Measurements from ENCODE around the gene RPA4. TPM values are rescaled to one million over a fixed set of nuclear protein-coding genes. Genes with fewer than 3 reads are reported as not detected.

The RPA4 gene
- total RNA-seq, 2 donors from 2014 or later: 1.0 to 1.5 TPM

GRCh38 chrX:96884027-96884426 lies 319 bp downstream of the RPA4 start:
- no peak for DNase-seq
- H3K4me1 ChIP-seq: no peaks in the 10 kb centered on the region
- no peaks in the 10 kb centered on the region for H3K27me3 ChIP-seq
- no peaks in the 10 kb centered on the region for H3K36me3 ChIP-seq
- no peak overlapping the region for H3K4me3 ChIP-seq
- no peak overlapping the region for H3K9ac ChIP-seq (ENCODE audit: low read depth in 2 of 2, low read length in 2 of 2)
- TF ChIP-seq CTCF (IDR thresholded peaks at IDR 0.05): no peak
- H3K27ac ChIP-seq: no peak overlapping the region
- H3K9me3 ChIP-seq: no peaks in the 10 kb centered on the region
- intact Hi-C loops (cut with DNase I): no loop called here

- no peak overlapping the region for H3K9ac ChIP-seq (ENCODE audit: low read depth in 2 of 2, low read length in 2 of 2)
- no peak overlapping the region for H3K27ac ChIP-seq
- DNase-seq: no peak
- H3K36me3 ChIP-seq: no peaks in the 10 kb centered on the region
- no peak overlapping the region for H3K4me3 ChIP-seq
- intact Hi-C loops (cut with DNase I): no loop called here
- no peaks in the 10 kb centered on the region for H3K4me1 ChIP-seq
- H3K9me3 ChIP-seq: no peaks in the 10 kb centered on the region
- TF ChIP-seq CTCF (IDR thresholded peaks at IDR 0.05): no peak
- no peaks in the 10 kb centered on the region for H3K27me3 ChIP-seq
Measured at GRCh38 chrX:96889726-96890125, 6.0 kb downstream of the RPA4 start.

- Histone ChIP-seq H3K4me3 (no peak overlapping the region), H3K4me1 (no peaks in the 10 kb centered on the region), H3K27me3 (no peaks in the 10 kb centered on the region), H3K27ac (no peak overlapping the region), H3K9me3 (no peaks in the 10 kb centered on the region), H3K36me3 (no peaks in the 10 kb centered on the region), H3K9ac (ENCODE audit: low read depth in 2 of 2, low read length in 2 of 2) (no peak overlapping the region)
- intact Hi-C loops (cut with DNase I): no loop called here
- TF ChIP-seq CTCF (IDR thresholded peaks at IDR 0.05): no peak
- no peak for DNase-seq
Measured at GRCh38 chrX:96906741-96907140, 23.0 kb downstream of the RPA4 start.

GRCh38 chrX:96907516-96908272 lies 24.0 kb downstream of the RPA4 start:
- Histone ChIP-seq H3K27me3 (no peaks in the 10 kb centered on the region), H3K9ac (ENCODE audit: low read depth in 2 of 2, low read length in 2 of 2) (no peak overlapping the region), H3K4me1 (no peaks in the 10 kb centered on the region), H3K4me3 (no peak overlapping the region), H3K9me3 (no peaks in the 10 kb centered on the region), H3K36me3 (no peaks in the 10 kb centered on the region), H3K27ac (no peak overlapping the region)
- no peak for DNase-seq
- intact Hi-C loops (cut with DNase I): no loop called here
- TF ChIP-seq CTCF (IDR thresholded peaks at IDR 0.05): no peak

- TF ChIP-seq CTCF (IDR thresholded peaks at IDR 0.05): no peak
- Histone ChIP-seq H3K9me3 (no peaks in the 10 kb centered on the region), H3K4me3 (no peak overlapping the region), H3K9ac (ENCODE audit: low read depth in 2 of 2, low read length in 2 of 2) (no peak overlapping the region), H3K36me3 (no peaks in the 10 kb centered on the region), H3K4me1 (no peaks in the 10 kb centered on the region), H3K27ac (no peak overlapping the region), H3K27me3 (no peaks in the 10 kb centered on the region)
- intact Hi-C loops (cut with DNase I): no loop called here
- no peak for DNase-seq
Measured at GRCh38 chrX:96909291-96909690, 25.6 kb downstream of the RPA4 start.

Data from colonic mucosa (tissue), 4 donors.